MCF 10A (cell line): ENCODE data around the gene IER5L. TPM values are rescaled to one million over a fixed set of nuclear protein-coding genes. Genes with fewer than 3 reads are reported as not detected.

Experiments
- BruUV-seq: library from RNA; stranded (reverse); fragments of 400-500 nt; replicated peaks from 2 replicates; lab custom pipeline; 2021; lab: Mats Ljungman, UMichigan
- CTCF ChIA-PET: fragments of 300-600 bp; sonication (Branson Sonifier 250); formaldehyde crosslinking; extraction: SDS; loops from one replicate; lab custom pipeline; 2021; ENCODE audit warnings: antibody characterized with exemption, inconsistent platforms; lab: Yijun Ruan, JAX
- POLR2A ChIA-PET: fragments of 300-600, 350-650 bp; sonication (Branson Sonifier 250); formaldehyde crosslinking; extraction: SDS; loops from one replicate; lab custom pipeline; 2020; ENCODE audit warnings: antibody characterized with exemption, inconsistent platforms; lab: Yijun Ruan, JAX
- DNase-seq: peaks from one replicate; pipeline ENCODE4 v3.0.0-alpha.2; 2018; ENCODE audit not compliant: unreplicated experiment
- H3K27ac Mint-ChIP-seq: one replicate; pipeline ENCODE4 v1.8.0; 2022; ENCODE audit warnings: mild to moderate bottlenecking, low read depth, mixed read lengths; ENCODE audit not compliant: unreplicated experiment
- H3K27me3 Mint-ChIP-seq: one replicate; pipeline ENCODE4 v1.8.0; 2022; ENCODE audit warnings: mixed read lengths; ENCODE audit not compliant: insufficient read depth, unreplicated experiment
- H3K36me3 Mint-ChIP-seq: one replicate; pipeline ENCODE4 v1.8.0; 2022; ENCODE audit warnings: mild to moderate bottlenecking, moderate library complexity, mixed read lengths; ENCODE audit not compliant: insufficient read depth, unreplicated experiment
- H3K4me1 Mint-ChIP-seq: one replicate; pipeline ENCODE4 v1.8.0; 2022; ENCODE audit warnings: mixed read lengths; ENCODE audit not compliant: insufficient read depth, unreplicated experiment
- H3K4me3 Mint-ChIP-seq: one replicate; pipeline ENCODE4 v1.8.0; 2022; ENCODE audit warnings: mild to moderate bottlenecking, moderate library complexity, mixed read lengths; ENCODE audit not compliant: unreplicated experiment
- H3K9me3 Mint-ChIP-seq: one replicate; pipeline ENCODE4 v1.8.0; 2022; ENCODE audit warnings: mixed read lengths; ENCODE audit not compliant: unreplicated experiment
- intact Hi-C: fragments of 100-400 bp; cut with micrococcal nuclease; formaldehyde crosslinking; loops from 2 replicates; pipeline ENCODE4 v1.14.1; 2022
- total RNA-seq: library from RNA; stranded (reverse); gene quantifications from 2 replicates; pipeline ENCODE4 v1.2.3, GENCODE V29; 2022
- TF ChIP-seq, protein P1 (sequence below): fragments of 200-600 bp; IDR thresholded peaks from one replicate; pipeline ENCODE4 v1.8.0; 2022; ENCODE audit warnings: antibody characterized with exemption, mild to moderate bottlenecking; ENCODE audit not compliant: unreplicated experiment

IER5L gene
- total RNA-seq, 1 experiment from 2014 or later: 13.4 TPM

DNA sequence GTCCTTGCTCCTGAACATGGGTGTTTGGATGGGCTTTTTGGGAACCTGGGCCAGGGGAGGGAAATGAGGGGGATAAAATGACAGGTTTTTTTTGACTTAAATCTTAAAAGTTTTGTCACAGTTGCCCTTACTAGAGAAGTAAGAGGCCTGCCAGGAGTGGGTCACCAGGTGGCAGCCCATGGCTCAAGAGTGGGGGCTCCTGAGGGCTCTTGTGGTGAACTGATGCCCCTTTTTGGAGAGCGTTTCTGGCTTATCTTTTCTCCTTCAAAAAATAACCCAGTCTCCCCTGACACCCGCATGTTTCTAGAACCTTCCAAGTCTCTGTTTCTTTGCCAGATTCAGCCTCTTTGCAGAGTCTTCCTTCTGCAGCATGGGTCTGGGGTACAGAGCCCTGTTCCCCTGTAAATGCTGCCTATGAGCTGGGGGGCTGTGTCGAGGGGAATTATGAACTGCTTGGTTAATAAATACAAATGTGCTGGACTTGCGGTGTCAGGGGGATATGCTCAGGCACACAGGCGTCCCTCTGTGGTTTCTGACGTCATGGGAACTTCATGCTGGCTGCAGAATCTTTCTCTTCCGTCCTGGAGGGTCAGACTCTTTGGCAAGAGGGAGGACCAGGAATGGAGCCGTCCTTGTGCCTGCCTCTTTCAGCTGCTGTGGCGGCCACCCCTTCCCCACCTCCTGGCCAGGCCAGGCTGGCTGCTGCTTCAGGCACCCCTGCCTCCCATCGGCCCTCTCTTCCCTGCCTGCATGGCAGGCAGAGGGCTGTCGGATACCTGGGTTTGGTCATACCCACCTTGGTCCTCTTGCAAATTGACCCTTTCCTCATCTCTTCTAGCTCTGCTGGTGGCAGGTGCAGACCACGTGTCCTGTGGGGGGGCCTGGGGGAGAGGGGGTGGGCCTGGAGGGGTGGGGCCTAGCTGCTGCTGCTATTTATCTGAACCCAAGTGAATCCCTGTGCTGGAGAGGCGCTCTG lies 36.7 kb downstream of the IER5L start:
- H3K4me1 Mint-ChIP-seq: peaks cover 30% of the 10 kb centered on the region
- TF ChIP-seq, protein P1, sequence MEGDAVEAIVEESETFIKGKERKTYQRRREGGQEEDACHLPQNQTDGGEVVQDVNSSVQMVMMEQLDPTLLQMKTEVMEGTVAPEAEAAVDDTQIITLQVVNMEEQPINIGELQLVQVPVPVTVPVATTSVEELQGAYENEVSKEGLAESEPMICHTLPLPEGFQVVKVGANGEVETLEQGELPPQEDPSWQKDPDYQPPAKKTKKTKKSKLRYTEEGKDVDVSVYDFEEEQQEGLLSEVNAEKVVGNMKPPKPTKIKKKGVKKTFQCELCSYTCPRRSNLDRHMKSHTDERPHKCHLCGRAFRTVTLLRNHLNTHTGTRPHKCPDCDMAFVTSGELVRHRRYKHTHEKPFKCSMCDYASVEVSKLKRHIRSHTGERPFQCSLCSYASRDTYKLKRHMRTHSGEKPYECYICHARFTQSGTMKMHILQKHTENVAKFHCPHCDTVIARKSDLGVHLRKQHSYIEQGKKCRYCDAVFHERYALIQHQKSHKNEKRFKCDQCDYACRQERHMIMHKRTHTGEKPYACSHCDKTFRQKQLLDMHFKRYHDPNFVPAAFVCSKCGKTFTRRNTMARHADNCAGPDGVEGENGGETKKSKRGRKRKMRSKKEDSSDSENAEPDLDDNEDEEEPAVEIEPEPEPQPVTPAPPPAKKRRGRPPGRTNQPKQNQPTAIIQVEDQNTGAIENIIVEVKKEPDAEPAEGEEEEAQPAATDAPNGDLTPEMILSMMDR: no peak
- CTCF ChIA-PET: interaction anchor here (0.5 to 9.2 kb wide), 19 partner anchors 8 to 1079 kb away, joined by 3 to 103 read pairs (median 12); partner anchors contain the start of gene NTMT1
- peak overlapping the region; percentile 74 for H3K4me3 Mint-ChIP-seq
- DNase-seq: peak; percentile 60
- H3K36me3 Mint-ChIP-seq: peaks cover 21% of the 10 kb centered on the region
- POLR2A ChIA-PET: interaction anchor here (0.6 to 5.7 kb wide), 16 partner anchors 15 to 693 kb away, joined by 4 to 154 read pairs (median 9); partner anchors contain the start of genes IER5L and NTMT1
- H3K9me3 Mint-ChIP-seq: no peaks in the 10 kb centered on the region
- no TSS peak for BruUV-seq
- H3K27me3 Mint-ChIP-seq: no peaks in the 10 kb centered on the region
- intact Hi-C loops: no loop called here
- peak overlapping the region; percentile 97 for H3K27ac Mint-ChIP-seq

DNA sequence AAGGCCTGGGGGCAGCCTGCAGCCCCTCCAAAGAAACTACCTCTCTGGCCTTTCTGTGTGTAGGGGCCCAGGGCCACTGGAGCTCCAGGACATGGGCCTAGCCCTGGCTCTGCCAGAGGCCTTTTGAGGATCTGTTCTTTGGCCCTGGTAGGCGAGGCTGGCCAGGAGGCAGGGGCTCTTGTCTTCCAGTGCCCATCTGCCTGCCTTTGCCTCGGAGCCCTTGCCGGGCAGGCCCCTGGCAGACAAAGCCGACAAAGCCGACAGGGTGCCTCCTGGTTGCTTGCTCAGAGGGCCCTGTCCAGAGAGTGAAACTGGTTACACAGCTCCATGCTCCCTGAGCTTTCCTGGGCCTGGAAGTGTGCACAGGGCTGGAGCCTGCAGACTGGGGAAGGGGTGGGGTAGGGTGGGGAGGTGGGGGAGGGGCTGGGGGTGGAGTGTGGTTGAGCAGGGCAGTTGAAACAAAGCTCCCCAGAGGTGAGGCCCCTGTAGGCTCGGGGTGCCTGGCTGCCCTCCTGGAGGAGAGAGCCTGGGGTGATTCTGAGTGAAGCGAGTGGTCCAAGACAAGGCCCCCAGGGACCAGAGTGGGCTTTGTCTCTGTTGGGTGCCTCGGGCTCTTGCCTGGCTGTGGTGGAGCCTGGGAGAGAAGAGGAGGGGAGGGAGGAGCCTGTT lies 37.5 kb downstream of the IER5L start:
- ChIA-PET POLR2A (interaction anchor here (0.6 to 5.7 kb wide), 33 partner anchors 9 to 694 kb away, joined by 3 to 154 read pairs (median 5); partner anchors contain the start of genes IER5L, NTMT1, PTGES and SH3GLB2), CTCF (interaction anchor here (0.5 to 9.2 kb wide), 17 partner anchors 10 to 499 kb away, joined by 3 to 103 read pairs (median 5); partner anchors contain the start of gene NTMT1)
- peak; percentile 60 for DNase-seq
- Mint-ChIP-seq H3K9me3 (no peaks in the 10 kb centered on the region), H3K27ac (peak overlapping the region; percentile 97), H3K27me3 (no peaks in the 10 kb centered on the region), H3K36me3 (peaks cover 21% of the 10 kb centered on the region), H3K4me3 (peak overlapping the region; percentile 74), H3K4me1 (peaks cover 30% of the 10 kb centered on the region)
- TF ChIP-seq, protein P1: no peak
- intact Hi-C loops: loop anchor here (1.0 kb wide), 1 partner anchor 15 kb away; no protein-coding TSS in a partner anchor
- BruUV-seq: no TSS peak

DNA sequence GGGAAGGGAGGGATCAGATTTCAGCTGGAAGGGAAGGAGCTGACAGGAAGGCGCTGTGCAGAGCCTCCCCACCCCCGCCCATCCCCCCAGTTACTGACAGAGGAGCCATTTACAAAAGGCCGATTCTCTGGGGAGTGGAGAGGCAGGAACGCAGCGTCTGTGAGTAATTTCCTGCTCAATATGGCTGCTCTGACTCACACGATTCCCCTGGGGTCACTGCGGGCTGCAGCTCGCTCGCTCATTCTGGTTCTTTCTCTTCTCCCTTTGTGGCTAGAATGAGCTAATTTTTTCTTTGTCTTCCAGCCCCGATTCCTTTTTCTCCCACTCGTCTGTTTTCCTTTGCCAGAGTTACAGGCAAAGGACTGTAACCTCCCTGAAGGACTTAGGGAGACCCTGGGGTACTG lies 38.1 kb downstream of the IER5L start:
- BruUV-seq: TSS peak; percentile 88

More for the DNA sequence above, 38.1 kb downstream of the IER5L start:
- Mint-ChIP-seq H3K4me3 (peak overlapping the region; percentile 74), H3K27ac (peak overlapping the region; percentile 97), H3K9me3 (no peaks in the 10 kb centered on the region), H3K27me3 (no peaks in the 10 kb centered on the region), H3K4me1 (peaks cover 30% of the 10 kb centered on the region), H3K36me3 (peaks cover 21% of the 10 kb centered on the region)
- CTCF ChIA-PET: interaction anchor here (0.5 to 9.2 kb wide), 22 partner anchors 10 to 1196 kb away, joined by 3 to 103 read pairs (median 4); partner anchors contain the start of gene NTMT1
- peak; percentile 99 for DNase-seq
- TF ChIP-seq, protein P1: no peak
- POLR2A ChIA-PET: interaction anchor here (0.6 to 5.7 kb wide), 33 partner anchors 8 to 694 kb away, joined by 3 to 154 read pairs (median 5); partner anchors contain the start of genes IER5L, NTMT1, PTGES and SH3GLB2
- intact Hi-C loops: loop anchor here (1.0 to 2.0 kb wide), 7 partner anchors 15 to 650 kb away; no protein-coding TSS in a partner anchor
